Measurements from ENCODE around the gene SLC4A2.

SLC4A2 gene

DNA sequence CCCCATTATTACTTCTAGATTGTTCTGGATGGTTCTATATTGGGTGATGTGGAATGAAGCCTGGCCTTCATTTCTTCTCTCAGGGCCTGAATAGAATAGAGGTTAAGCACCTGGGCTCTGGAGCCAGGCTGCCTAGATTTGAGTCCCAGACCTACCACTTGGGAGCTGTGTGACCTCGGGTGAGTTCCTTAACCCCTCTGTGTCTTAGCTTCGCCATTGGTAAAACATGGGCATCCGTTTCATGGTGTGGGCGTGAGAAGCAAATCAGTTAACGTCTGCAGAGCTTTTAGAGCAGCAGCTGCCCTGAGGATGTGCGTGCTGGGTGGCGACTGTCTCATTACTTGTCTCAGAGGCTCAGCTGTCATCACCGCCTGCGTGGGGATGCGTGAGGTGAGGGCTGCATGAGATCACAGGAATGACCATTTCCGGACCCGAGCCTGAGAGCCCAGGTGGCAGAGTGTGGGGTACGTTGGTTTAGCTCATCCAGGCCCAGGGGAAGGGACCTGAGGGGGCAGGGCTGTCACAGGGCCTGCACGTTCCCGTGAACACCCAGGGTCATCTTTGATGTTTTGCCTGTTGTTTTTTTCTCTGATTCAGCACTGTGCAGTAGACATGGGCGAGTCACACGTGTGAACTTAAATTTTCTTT is 36.6 kb downstream of the SLC4A2 start:
- DNase-seq (ENCODE audit: insufficient read length, low spot score) (no peak), FAIRE-seq (no peak)
- TF ChIP-seq, protein P1, sequence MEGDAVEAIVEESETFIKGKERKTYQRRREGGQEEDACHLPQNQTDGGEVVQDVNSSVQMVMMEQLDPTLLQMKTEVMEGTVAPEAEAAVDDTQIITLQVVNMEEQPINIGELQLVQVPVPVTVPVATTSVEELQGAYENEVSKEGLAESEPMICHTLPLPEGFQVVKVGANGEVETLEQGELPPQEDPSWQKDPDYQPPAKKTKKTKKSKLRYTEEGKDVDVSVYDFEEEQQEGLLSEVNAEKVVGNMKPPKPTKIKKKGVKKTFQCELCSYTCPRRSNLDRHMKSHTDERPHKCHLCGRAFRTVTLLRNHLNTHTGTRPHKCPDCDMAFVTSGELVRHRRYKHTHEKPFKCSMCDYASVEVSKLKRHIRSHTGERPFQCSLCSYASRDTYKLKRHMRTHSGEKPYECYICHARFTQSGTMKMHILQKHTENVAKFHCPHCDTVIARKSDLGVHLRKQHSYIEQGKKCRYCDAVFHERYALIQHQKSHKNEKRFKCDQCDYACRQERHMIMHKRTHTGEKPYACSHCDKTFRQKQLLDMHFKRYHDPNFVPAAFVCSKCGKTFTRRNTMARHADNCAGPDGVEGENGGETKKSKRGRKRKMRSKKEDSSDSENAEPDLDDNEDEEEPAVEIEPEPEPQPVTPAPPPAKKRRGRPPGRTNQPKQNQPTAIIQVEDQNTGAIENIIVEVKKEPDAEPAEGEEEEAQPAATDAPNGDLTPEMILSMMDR (IDR thresholded peaks at IDR 0.05; ENCODE audit: insufficient read depth, missing control alignments) = no peak

DNA sequence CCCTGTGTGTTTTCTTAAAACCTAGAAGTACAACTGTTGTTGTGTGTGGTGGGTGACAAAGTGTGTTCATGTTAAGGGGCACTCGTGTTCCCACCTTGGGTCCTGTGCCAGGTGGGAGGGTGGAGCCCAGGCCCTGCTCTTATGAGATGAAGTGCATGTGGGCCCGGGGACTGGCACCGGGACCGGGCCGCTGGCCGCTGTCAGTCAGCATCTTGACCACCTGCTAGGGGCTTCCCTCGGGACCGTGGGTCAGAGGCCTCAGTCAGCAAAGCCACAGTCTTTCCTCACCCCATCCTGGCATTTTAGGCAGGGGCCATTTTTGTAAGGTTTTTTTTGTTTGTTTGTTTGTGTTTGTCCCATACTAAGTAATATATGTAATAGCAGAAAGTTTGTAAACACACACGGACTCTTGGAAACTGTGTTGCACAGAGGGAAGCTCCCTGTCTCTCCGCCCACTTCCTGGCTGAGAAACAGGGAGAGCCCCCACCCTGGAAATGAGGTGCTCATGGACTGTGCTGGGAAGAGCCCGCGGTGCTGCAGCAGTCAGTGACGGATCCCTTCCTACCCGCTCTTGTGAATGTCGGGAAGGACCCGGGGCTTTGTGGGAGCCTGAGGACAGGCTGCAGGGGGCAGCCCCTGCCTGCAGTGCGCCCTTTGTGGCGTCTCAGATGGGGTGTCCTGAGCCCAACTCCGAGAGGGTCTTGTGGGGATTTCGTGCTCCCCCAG is 40.3 kb downstream of the SLC4A2 start:
- TF ChIP-seq, protein P1 (IDR thresholded peaks at IDR 0.05; ENCODE audit: insufficient read depth, missing control alignments) = no peak
- FAIRE-seq = no peak

DNA sequence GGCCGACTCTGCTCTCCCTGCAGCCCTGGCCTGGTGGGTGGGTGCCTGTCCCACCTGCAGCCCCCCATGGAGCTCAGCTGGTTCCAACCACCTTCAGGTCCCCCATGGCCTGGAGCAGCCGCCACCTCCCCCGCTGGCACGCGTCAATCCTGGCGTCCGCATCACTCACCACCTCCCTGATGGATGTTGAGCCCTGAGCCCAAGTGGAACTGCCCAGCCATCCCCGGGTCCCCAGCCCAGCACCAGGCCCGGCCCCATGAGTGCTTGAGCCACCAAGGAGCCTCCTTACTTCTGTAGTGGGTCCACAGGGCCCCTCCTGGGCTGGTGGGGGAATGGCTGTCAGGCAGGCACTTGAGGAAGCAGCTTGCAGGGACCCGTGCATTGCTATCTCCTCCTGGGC is 41.5 kb downstream of the SLC4A2 start:
- no peak for FAIRE-seq
- DNase-seq (ENCODE audit: insufficient read length, low spot score) = no peak
- TF ChIP-seq, protein P1 (IDR thresholded peaks at IDR 0.05; ENCODE audit: insufficient read depth, missing control alignments) = no peak

More for the DNA sequence above, 40.3 kb downstream of the SLC4A2 start:
- no peak for DNase-seq (ENCODE audit: insufficient read length, low spot score)

DNA sequence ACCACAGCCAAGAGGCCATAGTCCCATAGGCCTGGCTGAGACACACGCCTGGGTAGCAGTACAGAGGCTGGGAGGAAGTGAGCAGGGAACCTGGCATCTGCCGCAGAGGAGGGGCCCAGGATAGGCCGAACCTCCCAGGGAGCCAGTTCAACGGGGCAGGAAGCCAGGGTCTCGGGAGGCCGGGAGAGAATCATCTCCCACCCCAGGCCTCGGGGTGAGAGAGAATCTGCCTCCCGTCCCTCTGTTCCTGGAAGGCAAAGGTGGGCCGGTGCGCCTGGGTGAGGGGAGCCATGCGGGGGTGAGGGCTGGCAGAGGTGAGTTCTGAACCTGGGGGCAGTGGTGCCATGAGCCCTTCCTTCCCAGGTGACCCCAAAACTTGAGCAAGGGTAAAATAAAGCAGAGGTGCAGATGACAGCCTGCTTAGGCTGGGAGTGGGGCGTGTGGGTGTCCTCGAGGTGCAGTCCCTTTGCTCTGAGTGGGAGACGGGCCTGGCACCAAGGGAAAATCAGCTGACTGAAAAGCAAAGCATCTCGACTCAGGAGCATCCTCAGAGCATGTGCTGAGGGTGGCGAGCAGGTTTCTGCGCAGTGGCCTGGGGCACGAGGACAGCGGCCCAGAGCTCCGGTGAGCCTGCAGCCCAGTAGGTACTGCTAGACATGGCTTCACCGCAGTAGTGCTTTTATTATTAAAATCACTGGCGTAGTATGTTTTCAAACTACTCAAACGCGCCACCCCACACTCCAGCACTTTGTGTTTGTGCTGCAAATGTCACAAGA is 42.4 kb downstream of the SLC4A2 start:
- TF ChIP-seq, protein P1 (IDR thresholded peaks at IDR 0.05; ENCODE audit: insufficient read depth, missing control alignments) = no peak
- no peak for DNase-seq (ENCODE audit: insufficient read length, low spot score)
- no peak for FAIRE-seq

DNA sequence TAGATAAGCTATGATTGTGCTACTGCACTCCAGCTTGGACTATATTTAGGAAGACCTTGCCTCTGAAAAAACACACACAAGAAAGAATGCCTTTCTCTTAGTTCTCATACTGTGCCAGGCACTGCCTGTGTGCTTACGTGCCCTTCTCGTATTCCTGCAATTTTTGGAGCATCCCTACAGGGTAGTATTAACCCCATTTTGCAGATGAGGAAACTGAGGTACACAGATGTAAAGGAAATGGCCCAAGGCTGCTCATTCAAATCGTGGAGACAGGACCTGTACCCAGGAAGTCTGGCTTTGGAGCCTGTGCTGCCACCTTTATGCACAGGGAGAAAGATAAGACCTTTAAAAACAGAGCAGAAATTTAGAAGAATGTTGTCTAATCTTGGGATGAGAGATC is 43.6 kb downstream of the SLC4A2 start:
- FAIRE-seq (no peak), DNase-seq (ENCODE audit: insufficient read length, low spot score) (no peak)
- TF ChIP-seq, protein P1 (IDR thresholded peaks at IDR 0.05; ENCODE audit: insufficient read depth, missing control alignments) = no peak

DNA sequence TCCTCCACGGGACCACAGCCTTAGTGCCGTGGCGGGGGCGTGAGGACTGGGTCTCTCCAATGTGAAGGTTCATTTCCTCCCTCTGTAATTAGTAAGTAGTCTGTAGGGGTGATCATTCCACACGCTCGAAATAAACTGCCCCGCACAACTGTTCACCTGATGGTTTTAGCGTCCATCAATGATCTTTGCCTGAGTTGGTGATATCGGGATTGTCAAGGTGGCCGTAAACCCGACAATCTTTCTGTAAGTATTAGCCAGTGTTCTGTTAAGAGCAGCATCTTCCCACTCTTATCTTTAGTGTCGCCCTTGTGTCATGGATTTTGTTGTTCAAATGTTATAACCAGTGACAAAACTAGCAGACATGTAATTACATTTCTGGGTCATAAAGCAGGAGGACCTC is 44.6 kb downstream of the SLC4A2 start:
- no peak for FAIRE-seq
- TF ChIP-seq, protein P1 (IDR thresholded peaks at IDR 0.05; ENCODE audit: insufficient read depth, missing control alignments) = no peak
- no peak for DNase-seq (ENCODE audit: insufficient read length, low spot score)

All from D721Med (cell line).